IPS-18c (cell line): ENCODE data around the gene FIG4.
"Not testable (repeated sequence)": the region's sequence is repeated elsewhere in the genome, so short reads cannot be mapped to it uniquely, and the experiment has no call there.

ENCODE experiments used
- H3K4me3 ChIP-seq: 2 replicates; pipeline ENCODE4 v1.7.0; 2013; ENCODE audit warnings: low read depth, mild to moderate bottlenecking, low read length, moderate library complexity; ENCODE audit not compliant: insufficient read depth
- H3K9me3 ChIP-seq: one replicate; pipeline ENCODE4 v1.6.1; 2013; ENCODE audit warnings: mild to moderate bottlenecking, low read length, moderate library complexity; ENCODE audit not compliant: control insufficient read depth, insufficient read depth

The FIG4 gene

DNA sequence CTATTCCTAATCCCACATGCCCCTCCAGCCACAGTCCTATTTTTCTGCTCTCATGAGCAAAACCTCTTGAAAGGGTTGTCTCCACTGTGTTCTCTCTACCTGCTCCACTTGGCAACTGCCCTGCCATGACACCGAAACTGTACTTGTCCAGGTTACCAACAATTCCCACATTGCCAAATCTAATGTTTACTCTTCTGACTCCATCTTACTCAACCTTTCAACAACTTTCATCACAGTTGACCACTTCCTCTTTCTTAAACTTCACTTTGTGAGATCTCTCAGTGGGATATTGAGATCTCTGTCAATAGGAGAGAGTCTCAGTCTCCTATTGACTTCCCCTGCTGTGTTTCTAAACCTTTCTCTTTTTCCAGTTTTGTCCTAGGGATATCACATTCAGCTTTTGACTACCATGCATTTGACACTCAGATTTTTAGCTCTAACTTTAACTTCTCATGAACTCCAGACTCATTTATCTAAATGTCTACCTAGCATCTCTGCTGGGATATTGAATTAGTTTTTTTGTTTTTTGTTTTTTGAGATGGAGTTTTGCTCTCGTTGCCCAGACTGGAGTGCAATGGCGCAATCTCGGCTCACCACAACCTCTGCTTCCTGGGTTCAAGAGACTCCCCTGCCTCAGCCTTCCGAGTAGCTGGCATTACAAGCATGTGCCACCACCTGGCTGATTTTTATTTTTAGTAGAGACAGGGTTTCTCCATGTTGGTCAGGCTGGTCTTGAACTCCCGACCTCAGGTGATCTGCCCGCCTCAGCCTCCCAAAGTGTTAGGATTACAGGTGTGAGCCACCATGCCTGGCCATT, 81.1 kb downstream of the FIG4 start:
- not testable (repeated sequence) for H3K4me3 ChIP-seq, H3K9me3 ChIP-seq

DNA sequence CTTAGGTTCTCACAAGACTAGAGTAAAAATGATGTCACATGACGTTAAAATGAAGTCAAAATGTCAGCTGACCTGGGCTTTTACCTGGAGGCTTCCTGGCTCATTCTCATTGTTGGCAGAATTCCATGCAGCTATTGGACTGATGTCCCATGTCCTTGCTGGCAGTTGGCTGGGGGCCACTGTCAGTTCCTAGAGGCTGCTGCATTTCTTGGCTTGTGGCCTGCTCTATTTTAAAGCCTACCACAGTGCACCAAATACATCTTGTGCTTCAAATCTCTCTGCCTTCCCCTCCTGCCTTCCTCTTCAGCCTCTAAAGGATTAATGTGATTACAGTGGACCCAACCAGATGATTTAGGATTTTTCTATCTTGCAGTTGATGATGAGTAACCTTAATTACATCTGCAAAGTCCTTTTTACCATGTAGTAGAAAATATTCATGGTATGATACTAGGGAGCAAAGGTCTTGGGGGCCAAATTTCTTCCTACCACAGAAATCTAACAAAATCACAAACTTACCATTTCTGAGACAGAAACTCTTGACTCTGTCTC, 81.9 kb downstream of the FIG4 start:
- Histone ChIP-seq H3K9me3 (no peaks in the 10 kb centered on the region), H3K4me3 (no peak overlapping the region)

DNA sequence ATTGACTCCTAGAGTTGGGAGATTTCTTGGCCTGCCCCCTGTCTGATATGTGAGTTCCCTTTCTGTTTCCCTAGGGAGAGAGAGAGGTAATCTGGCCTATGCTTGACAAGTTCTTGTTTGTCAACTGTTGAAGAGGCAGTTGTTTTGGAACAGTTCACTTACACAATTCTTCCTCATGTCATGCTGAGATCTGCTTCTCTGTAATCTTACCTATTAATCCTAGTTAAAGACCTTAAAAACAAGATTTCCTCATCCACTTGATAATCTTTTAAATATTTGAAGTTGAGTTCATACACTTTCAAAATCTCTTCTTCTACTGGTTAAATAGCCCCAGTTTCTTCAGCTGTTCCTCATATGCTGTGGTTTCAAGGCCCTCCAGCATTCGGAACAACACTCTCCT, 89.9 kb downstream of the FIG4 start:
- no peak overlapping the region for H3K4me3 ChIP-seq
- H3K9me3 ChIP-seq = no peaks in the 10 kb centered on the region

DNA sequence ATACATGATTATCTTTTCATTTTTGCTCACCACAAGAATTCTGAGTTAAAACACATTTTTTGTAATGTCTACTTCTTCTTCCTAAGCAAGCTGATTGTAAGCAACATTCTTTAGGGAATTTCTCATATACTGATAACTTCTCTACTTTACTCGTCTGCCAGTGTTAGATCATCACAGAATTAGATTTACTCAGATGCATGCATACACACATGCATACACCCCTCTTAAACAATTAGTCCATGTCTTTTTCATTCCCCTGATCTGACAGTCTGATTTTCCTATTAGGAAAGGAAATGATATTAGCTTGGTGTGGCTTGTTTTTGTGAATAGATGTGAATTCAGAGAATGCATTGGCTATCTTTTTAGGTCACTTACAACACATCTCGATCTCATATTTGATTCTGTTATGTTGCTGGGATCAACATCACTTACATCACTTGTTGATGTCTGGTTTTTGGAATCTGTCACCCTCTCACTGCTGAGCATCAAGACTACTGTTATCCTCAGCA, 91.4 kb downstream of the FIG4 start:
- H3K4me3 ChIP-seq = no peak overlapping the region
- H3K9me3 ChIP-seq = no peaks in the 10 kb centered on the region

DNA sequence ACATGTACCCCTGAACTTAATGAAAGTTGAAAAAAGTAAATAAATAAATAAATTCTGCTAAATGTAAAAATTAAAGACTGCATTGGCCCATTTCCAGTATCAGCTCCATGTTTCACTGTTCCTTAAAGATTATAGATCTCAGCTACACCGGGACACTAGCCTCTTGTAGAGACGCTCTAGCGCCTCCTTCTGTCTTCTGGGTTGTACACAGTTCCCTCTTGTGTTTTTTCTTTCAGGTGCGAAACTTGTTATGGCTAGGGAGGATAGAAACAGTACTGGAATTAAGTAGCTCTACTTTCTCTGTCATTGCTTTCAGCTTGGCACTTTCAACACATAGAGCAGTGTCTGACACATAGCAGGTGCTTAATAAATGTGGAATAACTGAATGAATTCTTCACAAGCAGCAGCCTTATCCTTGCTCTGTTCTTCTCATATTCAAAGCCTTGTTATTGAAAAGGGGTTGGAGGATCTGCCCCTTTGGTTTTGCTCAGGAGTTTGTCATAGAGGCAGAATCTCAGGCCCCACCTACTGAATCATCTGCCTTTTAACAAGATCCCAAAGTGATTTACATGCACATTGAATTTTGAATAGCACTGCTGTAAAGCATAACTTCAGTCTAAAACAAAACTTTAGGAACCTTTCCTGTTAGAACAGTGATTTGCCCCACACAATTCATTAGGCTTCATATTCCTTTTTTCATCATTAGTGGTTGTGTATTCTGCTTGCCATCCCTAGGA, 92.3 kb downstream of the FIG4 start:
- Histone ChIP-seq H3K4me3 (no peak overlapping the region), H3K9me3 (no peaks in the 10 kb centered on the region)

DNA sequence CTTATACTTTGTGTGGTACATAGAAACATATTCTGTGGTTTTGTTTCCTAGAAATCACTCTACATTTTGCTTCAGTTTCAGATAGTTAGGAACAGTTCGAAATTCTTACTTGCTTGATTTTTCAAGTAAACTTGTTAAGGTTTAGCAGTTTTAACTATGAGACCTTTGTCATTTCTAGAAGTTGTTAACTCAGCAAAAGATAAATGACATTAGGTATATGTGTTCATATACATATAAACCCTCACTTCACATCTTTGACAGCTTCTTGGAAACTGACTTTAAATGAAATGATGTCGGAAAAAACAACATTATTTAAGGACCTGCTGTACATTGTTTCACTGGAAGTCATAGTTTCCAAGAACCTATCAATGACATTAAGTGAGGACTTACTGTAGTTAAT, 96.2 kb downstream of the FIG4 start:
- Histone ChIP-seq H3K9me3 (no peaks in the 10 kb centered on the region), H3K4me3 (no peak overlapping the region)

DNA sequence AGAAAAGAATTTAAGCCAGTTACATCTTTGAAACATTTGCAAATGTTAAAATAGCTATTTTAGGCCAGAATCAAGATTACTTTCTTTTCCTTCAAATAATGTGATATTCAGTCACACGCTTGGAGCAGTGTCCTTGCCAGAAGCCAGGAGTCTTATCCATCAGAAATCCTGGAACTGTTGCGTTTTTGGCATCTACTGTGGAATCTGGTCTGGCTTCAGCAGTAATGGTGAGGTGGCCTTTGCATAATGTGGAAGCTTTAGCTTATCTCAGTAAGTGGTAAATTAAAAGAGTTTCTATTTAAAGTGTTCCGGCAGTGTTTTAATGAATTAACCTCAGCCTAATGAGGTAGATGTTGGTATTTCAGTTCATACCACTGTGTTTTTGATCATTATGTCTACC, 97.6 kb downstream of the FIG4 start:
- H3K4me3 ChIP-seq = no peak overlapping the region
- H3K9me3 ChIP-seq = no peaks in the 10 kb centered on the region

DNA sequence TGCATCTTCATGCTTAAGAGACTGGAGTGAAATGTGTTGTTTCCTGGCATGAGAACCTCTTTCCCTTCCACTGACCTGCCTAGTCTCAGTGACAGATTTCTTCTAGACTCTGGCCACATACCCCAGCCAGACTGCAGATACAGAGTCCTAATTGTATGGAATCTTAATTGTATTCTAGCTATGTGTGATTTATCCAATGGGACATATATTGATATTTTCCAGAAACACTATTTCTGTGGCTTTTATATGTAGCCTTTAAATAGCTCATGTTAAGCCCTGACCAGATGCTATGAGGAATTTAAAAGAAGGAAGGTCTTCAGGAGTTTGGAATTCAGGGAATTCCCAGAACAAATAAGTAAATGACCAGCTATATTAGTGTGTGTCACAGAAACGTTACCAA, 99.0 kb downstream of the FIG4 start:
- H3K4me3 ChIP-seq = no peak overlapping the region

DNA sequence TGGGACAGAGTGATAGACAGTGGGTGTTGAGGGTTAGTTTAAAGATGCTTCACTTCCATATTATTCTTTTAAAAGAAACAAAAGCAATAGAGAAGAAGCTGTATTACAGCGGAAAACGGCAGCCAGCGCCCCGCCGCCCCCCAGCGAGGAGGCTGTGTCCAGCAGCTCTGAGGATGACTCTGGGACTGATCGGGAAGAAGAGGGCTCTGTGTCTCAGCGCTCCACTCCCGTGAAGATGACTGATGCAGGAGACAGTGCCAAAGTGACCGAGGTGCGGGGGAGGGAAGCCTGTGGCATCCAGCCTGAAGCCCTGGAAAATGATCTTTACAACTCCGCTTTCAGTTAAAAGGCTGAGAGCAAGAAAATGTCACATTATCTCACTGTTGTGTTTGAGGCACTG, 100.2 kb downstream of the FIG4 start:
- H3K4me3 ChIP-seq = no peak overlapping the region

More for the DNA sequence above, 99.0 kb downstream of the FIG4 start:
- no peaks in the 10 kb centered on the region for H3K9me3 ChIP-seq

DNA sequence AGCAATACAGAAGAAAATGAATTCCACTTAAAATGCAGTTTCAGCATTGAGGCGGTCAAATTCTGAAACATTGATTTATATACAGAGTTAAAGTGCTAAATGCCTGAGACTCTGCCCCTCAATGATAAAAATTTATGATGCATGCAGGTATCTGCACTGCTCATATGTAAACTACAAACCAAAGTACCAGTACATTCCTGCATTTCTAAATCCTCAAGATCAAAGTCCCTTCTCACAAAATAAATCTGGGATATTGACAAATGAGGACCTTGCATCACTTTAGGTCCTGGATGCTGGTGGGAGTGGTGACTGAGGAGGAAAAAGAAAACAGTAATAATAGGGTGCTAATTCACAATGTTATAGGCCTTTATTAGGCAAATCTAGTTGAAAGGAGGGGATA, 101.9 kb downstream of the FIG4 start:
- Histone ChIP-seq H3K4me3 (no peak overlapping the region), H3K9me3 (no peaks in the 10 kb centered on the region)

More for the DNA sequence above, 100.2 kb downstream of the FIG4 start:
- no peaks in the 10 kb centered on the region for H3K9me3 ChIP-seq

DNA sequence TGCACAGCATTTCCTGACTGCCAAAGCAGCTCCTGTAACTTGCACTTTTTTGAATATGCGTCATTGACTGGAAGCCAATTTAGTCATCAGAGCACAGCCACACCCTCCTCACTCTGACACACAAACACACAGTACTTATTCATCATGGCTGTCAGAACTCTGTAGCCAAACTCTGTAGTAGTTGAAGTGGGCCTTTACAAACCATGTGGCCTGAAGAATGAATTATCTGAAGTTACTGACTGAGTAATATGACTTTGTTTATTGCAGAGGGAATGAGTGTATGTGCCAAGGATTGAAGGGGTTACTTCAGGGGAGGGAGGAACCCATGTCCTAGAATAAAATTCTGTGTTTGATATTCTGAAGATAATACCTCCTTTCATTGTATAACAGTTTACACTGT, 102.7 kb downstream of the FIG4 start:
- Histone ChIP-seq H3K9me3 (no peaks in the 10 kb centered on the region), H3K4me3 (no peak overlapping the region)

DNA sequence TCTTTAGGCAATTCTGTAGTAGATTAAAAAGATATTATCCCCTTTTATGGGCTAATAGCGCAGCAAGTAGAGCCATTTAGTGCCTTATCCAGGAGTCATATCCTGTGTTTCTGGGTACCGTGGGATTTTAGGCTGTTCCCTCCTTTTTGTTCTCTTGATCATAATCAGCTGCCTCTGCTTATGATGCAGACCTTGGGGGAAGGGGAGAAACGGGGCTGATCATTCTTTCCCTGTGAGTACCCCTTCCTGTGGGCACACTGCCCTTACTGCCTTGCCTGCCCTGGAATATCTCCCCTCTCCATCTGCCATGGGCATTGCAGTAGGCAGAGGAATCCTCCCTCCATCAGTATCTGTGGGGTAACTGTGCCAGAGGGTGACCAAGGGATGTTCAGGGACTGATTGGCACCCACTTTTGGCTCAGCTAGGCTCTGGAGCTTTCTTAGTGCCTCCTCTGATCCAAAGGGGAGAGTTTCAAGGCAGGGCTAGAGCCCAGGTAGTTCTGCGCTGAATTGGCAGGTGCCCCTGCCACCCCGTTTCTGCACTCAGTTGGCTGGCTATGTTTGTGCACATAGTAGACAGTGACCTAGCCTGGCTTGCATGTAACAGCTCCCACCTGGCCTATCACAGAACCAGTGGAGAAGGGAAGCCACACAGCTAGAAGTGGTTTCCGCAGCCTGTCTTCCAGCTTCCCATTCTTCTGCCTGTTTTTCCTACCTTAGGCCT, 103.3 kb downstream of the FIG4 start:
- Histone ChIP-seq H3K4me3 (no peak overlapping the region), H3K9me3 (no peaks in the 10 kb centered on the region)

DNA sequence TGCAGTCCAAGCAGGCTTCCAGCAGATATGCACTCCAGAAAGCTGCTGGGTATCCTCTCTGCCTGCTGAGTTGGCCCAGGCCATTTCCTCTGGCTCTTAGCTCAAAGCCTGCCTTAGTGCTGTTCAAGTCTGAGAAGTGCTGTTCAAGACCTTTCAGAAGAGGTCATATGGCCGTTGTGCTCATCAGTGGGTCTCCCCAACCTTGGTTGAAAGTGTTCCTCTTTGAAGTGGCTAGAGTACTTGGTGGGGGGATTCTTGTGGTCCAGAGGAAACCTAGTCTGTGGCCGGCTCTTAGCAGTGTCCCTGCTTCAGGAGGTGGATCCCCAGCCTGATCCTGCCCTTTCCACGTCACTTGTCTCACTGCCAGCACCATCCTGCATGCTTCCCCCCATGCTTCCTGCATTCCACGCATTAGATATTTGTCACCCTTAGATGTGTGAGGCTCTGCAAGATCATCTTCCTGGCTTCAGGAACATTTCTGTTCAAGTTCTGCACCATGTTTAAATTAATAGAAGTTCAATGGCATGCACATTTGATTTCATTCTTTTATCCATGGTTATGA, 105.0 kb downstream of the FIG4 start:
- Histone ChIP-seq H3K4me3 (no peak overlapping the region), H3K9me3 (no peaks in the 10 kb centered on the region)

DNA sequence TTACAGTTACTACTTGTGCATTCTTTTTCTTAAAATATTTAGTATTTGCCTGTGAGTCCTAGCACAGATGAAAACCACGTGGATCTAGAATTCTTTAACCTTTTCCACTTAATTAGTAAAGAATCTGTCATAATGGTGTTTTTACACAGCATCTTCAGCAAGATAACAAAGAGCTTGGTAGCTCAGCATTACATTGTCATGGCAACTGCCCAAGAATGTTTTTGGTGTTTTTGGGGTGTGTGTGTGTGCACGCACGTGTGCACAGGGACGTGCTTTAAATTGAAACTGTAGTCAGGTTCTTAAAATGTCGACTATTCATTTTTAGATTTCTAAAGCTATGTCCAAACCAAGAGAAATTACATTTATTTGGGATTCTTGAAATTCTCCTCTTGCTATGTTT, 108.0 kb downstream of the FIG4 start:
- Histone ChIP-seq H3K9me3 (no peaks in the 10 kb centered on the region), H3K4me3 (no peak overlapping the region)

DNA sequence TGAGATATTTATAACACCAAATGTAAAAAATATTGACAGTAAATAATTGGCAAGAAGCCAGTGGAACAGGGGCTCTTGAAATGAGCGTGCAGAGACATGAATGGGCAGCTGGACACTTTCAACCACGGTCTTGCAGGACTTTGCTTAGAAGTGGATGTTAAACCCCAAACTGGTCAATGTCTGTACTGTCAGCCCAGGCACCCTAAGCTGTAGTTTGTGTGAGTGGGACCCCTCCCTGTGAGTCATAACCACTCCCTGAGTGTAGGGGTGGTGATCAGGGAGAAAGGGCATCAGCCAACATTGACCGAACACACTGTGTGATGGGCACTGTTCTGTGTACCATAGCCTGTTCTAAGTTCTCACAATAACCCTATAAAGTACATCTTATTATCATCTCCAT, 108.6 kb downstream of the FIG4 start:
- H3K4me3 ChIP-seq = no peak overlapping the region
- H3K9me3 ChIP-seq = no peaks in the 10 kb centered on the region

DNA sequence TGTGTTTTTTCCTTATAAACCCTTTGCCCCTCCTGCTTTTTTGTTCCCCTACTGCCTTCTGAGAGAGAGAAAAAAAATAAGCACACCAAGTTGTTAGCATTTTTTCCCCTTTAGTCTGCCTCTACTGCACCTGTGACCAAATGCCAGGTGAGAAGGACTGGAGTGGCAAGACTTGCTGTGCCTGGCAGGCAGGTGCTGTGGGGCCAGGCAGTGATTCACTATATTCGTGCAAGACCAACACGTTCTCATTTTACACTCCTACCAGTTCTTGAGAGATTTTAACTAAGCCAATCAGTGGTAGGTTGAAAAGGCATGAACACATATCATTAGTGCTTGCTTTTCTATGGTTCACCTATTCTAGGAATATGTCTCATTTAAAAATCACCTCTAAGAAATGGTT, 109.7 kb downstream of the FIG4 start:
- no peak overlapping the region; the same call in 1 of the 2 replicates for H3K4me3 ChIP-seq

DNA sequence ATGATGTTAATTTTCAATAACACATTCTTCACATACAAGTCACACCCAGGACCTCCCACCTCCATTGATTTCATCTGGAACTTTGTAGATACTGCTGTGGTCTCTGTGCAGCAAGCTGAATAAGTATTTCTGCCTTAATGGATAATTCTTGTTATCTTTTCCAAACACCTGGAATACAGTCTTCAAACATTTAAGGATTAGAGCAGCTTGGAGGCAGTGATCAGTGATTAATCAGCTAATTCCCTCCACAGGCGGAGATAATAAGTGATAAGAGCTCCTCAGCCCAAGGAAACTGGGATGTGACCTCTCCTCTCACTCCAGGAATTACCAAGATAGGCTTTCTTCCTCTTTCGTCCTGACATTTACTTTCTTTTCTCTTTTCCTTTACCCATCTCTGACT, 110.7 kb downstream of the FIG4 start:
- Histone ChIP-seq H3K9me3 (no peaks in the 10 kb centered on the region), H3K4me3 (no peak overlapping the region)

More for the DNA sequence above, 109.7 kb downstream of the FIG4 start:
- no peaks in the 10 kb centered on the region for H3K9me3 ChIP-seq
